Mononuclear cell (primary cell): ENCODE results near the gene NOXA1. TPM values are rescaled to one million over a fixed set of nuclear protein-coding genes. Genes with fewer than 3 reads are reported as not detected.

ENCODE experiments used
- H3K27me3 ChIP-seq: 2 replicates; pipeline ENCODE4 v1.6.0; 2011; ENCODE audit warnings: low read length, control low read depth; ENCODE audit not compliant: insufficient read depth
- H3K4me1 ChIP-seq: 2 replicates; pipeline ENCODE4 v1.5.1; 2011; ENCODE audit warnings: mild to moderate bottlenecking, low read length, control low read depth; ENCODE audit not compliant: insufficient read depth
- H3K4me3 ChIP-seq: 2 replicates; pipeline ENCODE4 v1.5.1; 2011; ENCODE audit warnings: mild to moderate bottlenecking, low read length, moderate library complexity
- H3K9me3 ChIP-seq: 2 replicates; pipeline ENCODE4 v1.5.1; 2011; ENCODE audit warnings: low read depth, mild to moderate bottlenecking, control low read depth, low read length
- total RNA-seq: library from RNA; depleted of rRNA; stranded (reverse); fragments of >200 nt; gene quantifications from one replicate; pipeline ENCODE4 v1.2.3, GENCODE V29; 2012

Gene NOXA1
- total RNA-seq, 1 donor, result 2.2 TPM

GRCh38 chr9:137456864-137457405 is 33.7 kb downstream of the NOXA1 start:
- Histone ChIP-seq H3K27me3 (no peaks in the 10 kb centered on the region), H3K4me1 (peaks cover 67% of the 10 kb centered on the region), H3K4me3 (no peak overlapping the region), H3K9me3 (no peaks in the 10 kb centered on the region)

DNA sequence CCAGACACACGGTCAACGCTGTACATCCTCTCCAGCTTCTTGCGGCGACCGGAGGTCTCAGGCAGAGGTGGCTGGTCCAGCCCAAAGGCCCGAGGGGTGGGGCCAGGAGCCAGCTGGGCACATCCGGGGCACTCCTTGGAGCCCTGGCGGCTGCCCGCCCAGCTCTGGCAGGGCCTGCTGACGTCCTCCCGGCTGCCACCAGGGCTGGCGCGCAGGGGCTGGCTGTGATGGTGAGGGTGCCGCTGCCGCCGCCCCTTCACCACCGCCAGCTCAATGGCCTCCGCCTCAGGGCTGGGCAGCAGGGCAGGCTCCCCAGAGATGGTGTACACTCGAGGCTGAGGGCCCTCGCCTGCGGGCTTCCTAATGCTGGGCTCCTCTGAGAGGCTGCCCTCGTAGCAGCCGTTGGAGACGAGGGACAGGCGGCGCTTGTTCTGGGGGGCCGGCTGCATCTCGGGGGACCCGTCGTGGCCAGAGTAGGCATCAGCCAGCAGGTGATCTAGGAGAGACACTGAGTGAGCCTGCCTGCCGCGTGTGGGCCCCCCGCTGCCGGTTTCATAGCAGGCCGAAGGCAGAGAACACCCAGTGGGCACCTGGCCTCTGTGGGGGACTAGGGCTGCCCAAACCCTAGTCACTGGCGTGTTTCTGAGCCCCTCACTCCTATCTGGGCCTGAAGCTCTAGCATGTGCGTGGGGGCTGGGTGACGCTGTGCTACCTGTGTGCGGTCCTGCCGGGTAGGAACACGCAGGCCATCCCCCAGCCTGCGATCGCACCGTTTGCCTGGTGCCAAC is 34.4 kb downstream of the NOXA1 start:
- Histone ChIP-seq H3K27me3 (no peaks in the 10 kb centered on the region), H3K4me1 (peaks cover 67% of the 10 kb centered on the region), H3K9me3 (no peaks in the 10 kb centered on the region), H3K4me3 (no peak overlapping the region)

- peaks cover 63% of the 10 kb centered on the region for H3K4me1 ChIP-seq
- H3K9me3 ChIP-seq, result no peaks in the 10 kb centered on the region
- H3K27me3 ChIP-seq, result no peaks in the 10 kb centered on the region
- H3K4me3 ChIP-seq, result peak overlapping the region; percentile 42
These were observed 35.3 kb downstream of the NOXA1 start for GRCh38 chr9:137458194-137459151.

- peak within 1 kb of the TSS; percentile 42 for H3K4me3 ChIP-seq
- H3K4me1 ChIP-seq, result peaks cover 60% of the 10 kb centered on the region
- no peaks in the 10 kb centered on the region for H3K27me3 ChIP-seq
- no peaks in the 10 kb centered on the region for H3K9me3 ChIP-seq
These were observed 36.0 kb downstream of the NOXA1 start, which contains the start of gene NSMF for GRCh38 chr9:137459152-137459600. NSMF (minus strand) TSS chr9:137459334; CDS start chr9:137459102, 232 bp downstream.

DNA sequence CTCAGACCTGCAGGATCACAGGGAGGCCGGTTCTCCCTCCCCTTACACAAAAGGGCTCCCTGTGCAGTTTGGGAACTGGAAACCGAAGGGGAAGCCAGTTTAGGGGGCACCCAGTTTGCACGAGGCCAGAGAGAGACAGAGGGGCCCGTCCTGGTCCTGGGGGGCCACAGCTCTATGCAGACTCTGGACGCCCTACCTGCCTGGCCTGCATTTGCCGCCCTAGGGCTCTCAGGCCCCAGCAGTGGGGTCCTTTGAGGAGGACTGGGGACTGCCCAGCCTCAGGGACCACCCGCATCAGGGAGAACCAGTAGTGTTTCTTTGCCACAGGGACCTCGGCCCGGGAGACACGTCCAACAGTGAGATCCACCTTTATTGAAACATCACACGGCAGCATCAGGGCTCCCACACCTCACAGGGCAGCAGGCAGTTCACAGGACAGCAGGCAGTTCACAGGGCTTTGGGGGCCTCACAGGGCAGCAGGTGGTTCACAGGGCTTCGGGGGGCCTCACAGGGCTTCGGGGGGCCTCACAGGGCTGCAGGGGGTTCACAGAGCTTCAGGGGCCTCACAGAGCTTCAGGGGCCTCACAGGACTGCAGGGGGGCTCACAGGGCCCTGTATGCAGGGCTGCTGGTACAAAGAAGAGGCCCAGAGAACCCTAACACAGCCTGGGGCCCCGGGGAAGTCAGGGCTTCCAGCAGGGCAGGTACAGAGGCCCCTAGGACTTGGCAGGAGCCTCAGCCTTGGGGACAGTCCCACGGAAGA is 36.6 kb downstream of the NOXA1 start:
- Histone ChIP-seq H3K4me1 (peaks cover 54% of the 10 kb centered on the region), H3K9me3 (no peaks in the 10 kb centered on the region), H3K27me3 (no peaks in the 10 kb centered on the region), H3K4me3 (peak overlapping the region; percentile 42)

GRCh38 chr9:137460363-137461315 is 37.4 kb downstream of the NOXA1 start:
- Histone ChIP-seq H3K9me3 (no peaks in the 10 kb centered on the region), H3K4me1 (peaks cover 47% of the 10 kb centered on the region), H3K27me3 (no peaks in the 10 kb centered on the region), H3K4me3 (no peak overlapping the region)

- H3K27me3 ChIP-seq, result no peaks in the 10 kb centered on the region
- peaks cover 47% of the 10 kb centered on the region for H3K4me1 ChIP-seq
- no peaks in the 10 kb centered on the region for H3K9me3 ChIP-seq
- no peak overlapping the region for H3K4me3 ChIP-seq
These were observed 38.1 kb downstream of the NOXA1 start for GRCh38 chr9:137461316-137461662.

GRCh38 chr9:137461663-137462395 is 38.6 kb downstream of the NOXA1 start:
- Histone ChIP-seq H3K9me3 (no peaks in the 10 kb centered on the region), H3K4me3 (no peak overlapping the region), H3K27me3 (no peaks in the 10 kb centered on the region), H3K4me1 (peaks cover 47% of the 10 kb centered on the region)

DNA sequence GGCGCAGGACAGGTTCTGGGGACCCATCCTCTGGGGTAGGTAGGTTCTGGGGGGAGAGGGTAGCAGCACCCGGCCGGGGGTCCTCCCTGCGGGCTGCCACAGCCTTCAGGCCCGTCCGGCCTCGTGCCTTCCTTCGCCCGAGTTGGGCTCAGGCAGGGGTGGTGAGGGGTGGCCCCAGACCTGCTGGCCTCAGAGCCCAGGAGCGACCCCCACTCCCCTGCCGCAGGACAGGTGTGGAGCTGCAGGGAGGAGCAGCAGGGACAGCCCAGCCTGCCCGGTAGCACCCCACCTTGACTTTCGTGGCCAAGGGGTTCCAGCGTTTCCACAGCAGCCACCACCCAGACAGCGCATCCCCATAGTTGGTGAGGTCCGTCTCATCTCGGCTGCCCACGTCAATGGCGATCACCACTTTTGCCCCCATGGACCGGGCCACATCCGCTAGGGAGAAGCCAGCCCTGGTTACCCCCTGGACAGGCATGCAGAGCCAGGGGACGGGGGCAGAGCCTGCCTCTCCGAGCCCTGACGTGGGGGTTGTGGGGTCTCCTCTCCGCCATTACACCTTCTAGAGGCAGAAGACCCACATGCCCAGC is 39.3 kb downstream of the NOXA1 start:
- H3K4me1 ChIP-seq, result peaks cover 47% of the 10 kb centered on the region
- no peaks in the 10 kb centered on the region for H3K27me3 ChIP-seq
- H3K4me3 ChIP-seq, result no peak overlapping the region
- H3K9me3 ChIP-seq, result no peaks in the 10 kb centered on the region

- no peaks in the 10 kb centered on the region for H3K9me3 ChIP-seq
- peaks cover 43% of the 10 kb centered on the region for H3K4me1 ChIP-seq
- H3K4me3 ChIP-seq, result no peak overlapping the region
- no peaks in the 10 kb centered on the region for H3K27me3 ChIP-seq
These were observed 40.1 kb downstream of the NOXA1 start for GRCh38 chr9:137462986-137463930.

GRCh38 chr9:137463931-137464290 is 40.7 kb downstream of the NOXA1 start:
- Histone ChIP-seq H3K4me1 (peaks cover 38% of the 10 kb centered on the region), H3K4me3 (no peak overlapping the region), H3K9me3 (no peaks in the 10 kb centered on the region), H3K27me3 (no peaks in the 10 kb centered on the region)
